HuH-7 (cell line): ENCODE results near the gene EPN1.
A peak's percentile ranks its signal among the peaks of the same experiment; 100 is the strongest.

Source experiments
- DNase-seq: peaks from one replicate; pipeline ENCODE4 v3.0.0; 2011; ENCODE audit warnings: low spot score

Gene EPN1

GRCh38 chr19:55674841-55675660 lies at the start of gene EPN1:
EPN1 (plus strand) TSS chr19:55675226; CDS start chr19:55678628, 3,402 bp downstream.
- DNase-seq, result peak; percentile 98

GRCh38 chr19:55626350-55626749 lies 48.7 kb upstream of the EPN1 start:
- no peak for DNase-seq

GRCh38 chr19:55632463-55632834 lies 42.6 kb upstream of the EPN1 start:
- DNase-seq, result no peak

- no peak for DNase-seq
Measured at GRCh38 chr19:55633861-55634260, 41.2 kb upstream of the EPN1 start.

GRCh38 chr19:55635334-55635717 lies 39.7 kb upstream of the EPN1 start:
- no peak for DNase-seq

- DNase-seq, result no peak
Measured at GRCh38 chr19:55635856-55636440, 39.1 kb upstream of the EPN1 start.

- DNase-seq, result no peak
Measured at GRCh38 chr19:55636723-55637122, 38.3 kb upstream of the EPN1 start.

- DNase-seq, result no peak
Measured at GRCh38 chr19:55637534-55637933, 37.5 kb upstream of the EPN1 start.

GRCh38 chr19:55638864-55639359 lies 36.1 kb upstream of the EPN1 start:
- no peak for DNase-seq

GRCh38 chr19:55640043-55640576 lies 34.9 kb upstream of the EPN1 start:
- DNase-seq, result no peak

- DNase-seq, result no peak
Measured at GRCh38 chr19:55640577-55641425, 34.2 kb upstream of the EPN1 start, which contains the start of gene ZNF580. ZNF580 (plus strand) TSS chr19:55641002; CDS start chr19:55642509, 1,507 bp downstream.

GRCh38 chr19:55641426-55642152 lies 33.4 kb upstream of the EPN1 start:
- no peak for DNase-seq

GRCh38 chr19:55642153-55643002 lies 32.6 kb upstream of the EPN1 start:
- DNase-seq, result no peak

- peak; percentile 94 for DNase-seq
Measured at GRCh38 chr19:55643003-55643886, 31.8 kb upstream of the EPN1 start, which contains the start of gene ZNF581. ZNF581 (plus strand) TSS chr19:55643649; CDS start chr19:55644572, 923 bp downstream.

- DNase-seq, result no peak
Measured at GRCh38 chr19:55643887-55644176, 31.2 kb upstream of the EPN1 start.

GRCh38 chr19:55644191-55644833 lies 30.7 kb upstream of the EPN1 start:
- no peak for DNase-seq

- no peak for DNase-seq
Measured at GRCh38 chr19:55644842-55645511, 30.0 kb upstream of the EPN1 start.

- no peak for DNase-seq
Measured at GRCh38 chr19:55645512-55645881, 29.5 kb upstream of the EPN1 start.
